GM10266 (cell line): ENCODE data around the gene KDR.

Experiments
- DNase-seq: peaks from one replicate; pipeline ENCODE4 v3.0.0; 2012; ENCODE audit errors: extremely low spot score
- CTCF ChIP-seq: IDR thresholded peaks from 2 replicates; pipeline ENCODE4 v1.5.1; 2012; ENCODE audit warnings: mild to moderate bottlenecking, low read depth; ENCODE audit not compliant: control insufficient read depth, insufficient read depth; ENCODE audit errors: missing control alignments

Gene KDR

GRCh38 chr4:55037728-55038127 lies 87.7 kb downstream of the KDR start:
- DNase-seq, result no peak
- TF ChIP-seq CTCF, result no peak

GRCh38 chr4:55036405-55036804 lies 89.0 kb downstream of the KDR start:
- TF ChIP-seq CTCF, result no peak
- no peak for DNase-seq

- no peak for DNase-seq
- TF ChIP-seq CTCF, result no peak
Observed at GRCh38 chr4:55035892-55036291, 89.5 kb downstream of the KDR start.

GRCh38 chr4:55033296-55033695 lies 92.1 kb downstream of the KDR start:
- no peak for TF ChIP-seq CTCF

GRCh38 chr4:55032788-55033187 lies 92.6 kb downstream of the KDR start:
- no peak for DNase-seq
- TF ChIP-seq CTCF, result no peak

More at GRCh38 chr4:55033296-55033695, 92.1 kb downstream of the KDR start:
- no peak for DNase-seq

- no peak for TF ChIP-seq CTCF
- DNase-seq, result no peak
Observed at GRCh38 chr4:55032179-55032578, 93.2 kb downstream of the KDR start.

- DNase-seq, result no peak
- no peak for TF ChIP-seq CTCF
Observed at GRCh38 chr4:55031158-55031557, 94.2 kb downstream of the KDR start.

- DNase-seq, result no peak
- TF ChIP-seq CTCF, result no peak
Observed at GRCh38 chr4:55030589-55030988, 94.8 kb downstream of the KDR start.
